GM21723 (cell line): ENCODE measurements around the gene CNTN2.

ENCODE experiments used
- ATAC-seq: cut with Tn5 transposase; IDR thresholded peaks from one replicate; pipeline ENCODE4 v1.9.1; 2021; ENCODE audit warnings: mild to moderate bottlenecking, moderate library complexity; ENCODE audit not compliant: unreplicated experiment

The CNTN2 gene

GRCh38 chr1:205017766-205018165 is 25.2 kb upstream of the CNTN2 start:
- ATAC-seq, result no peak

DNA sequence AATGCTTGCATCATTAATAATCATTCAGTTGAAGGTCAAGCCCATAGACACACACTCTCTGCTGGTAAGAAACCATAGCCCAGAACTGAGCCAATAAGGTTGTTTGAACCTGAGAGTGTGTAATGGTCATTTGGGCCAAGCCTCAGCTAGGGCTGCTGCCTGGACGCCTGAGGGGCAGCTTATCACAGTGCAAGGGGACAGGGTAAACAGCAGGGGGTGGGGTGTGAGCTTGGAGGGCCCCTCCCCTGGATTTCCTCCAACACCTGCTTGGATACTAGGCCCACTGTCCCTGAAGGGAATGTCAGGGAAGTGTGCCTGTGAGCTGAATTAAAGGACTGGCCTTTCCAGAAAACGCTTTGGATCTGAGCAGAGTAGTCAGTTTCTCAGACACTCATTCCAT is 24.6 kb upstream of the CNTN2 start:
- no peak for ATAC-seq

- ATAC-seq, result no peak
Observed at GRCh38 chr1:205020466-205020865, 22.5 kb upstream of the CNTN2 start.

DNA sequence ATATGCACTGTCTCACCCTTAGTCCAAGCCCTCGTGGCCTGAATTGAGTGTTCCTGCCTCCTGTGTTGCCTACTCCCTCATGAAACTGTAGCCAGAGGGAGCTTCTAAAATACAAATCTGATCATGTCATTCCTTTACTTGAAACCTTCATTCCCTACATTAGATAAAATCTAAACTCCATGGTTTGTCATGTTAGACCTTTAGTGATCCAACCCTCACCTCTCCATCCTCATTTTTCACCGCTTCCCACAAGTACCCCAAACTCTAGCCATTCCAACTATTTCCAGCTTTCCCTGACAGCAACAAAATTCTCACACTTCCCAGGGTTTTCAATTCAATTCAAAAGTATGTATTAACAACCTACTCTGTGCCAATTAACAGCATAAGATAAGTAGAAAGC is 18.3 kb upstream of the CNTN2 start:
- ATAC-seq, result no peak

DNA sequence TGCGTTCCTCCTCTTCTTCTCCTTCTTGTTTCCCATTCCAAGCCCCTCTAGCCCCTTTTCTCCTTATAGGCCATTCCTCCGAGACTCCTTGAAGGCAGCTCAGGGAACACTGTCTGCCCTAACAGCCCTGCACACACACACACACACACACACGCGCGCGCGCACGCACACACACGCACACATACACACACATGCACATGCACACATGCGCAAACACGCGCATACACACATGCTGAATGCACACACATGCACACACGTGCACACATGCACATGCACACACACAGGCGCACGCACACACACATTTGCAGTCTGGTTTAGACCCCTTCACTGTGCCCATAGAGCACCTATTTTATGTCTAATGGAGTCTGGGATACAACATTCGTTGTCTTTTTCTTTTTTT is 17.8 kb upstream of the CNTN2 start:
- no peak for ATAC-seq

GRCh38 chr1:205026181-205026580 is 16.8 kb upstream of the CNTN2 start:
- no peak for ATAC-seq

DNA sequence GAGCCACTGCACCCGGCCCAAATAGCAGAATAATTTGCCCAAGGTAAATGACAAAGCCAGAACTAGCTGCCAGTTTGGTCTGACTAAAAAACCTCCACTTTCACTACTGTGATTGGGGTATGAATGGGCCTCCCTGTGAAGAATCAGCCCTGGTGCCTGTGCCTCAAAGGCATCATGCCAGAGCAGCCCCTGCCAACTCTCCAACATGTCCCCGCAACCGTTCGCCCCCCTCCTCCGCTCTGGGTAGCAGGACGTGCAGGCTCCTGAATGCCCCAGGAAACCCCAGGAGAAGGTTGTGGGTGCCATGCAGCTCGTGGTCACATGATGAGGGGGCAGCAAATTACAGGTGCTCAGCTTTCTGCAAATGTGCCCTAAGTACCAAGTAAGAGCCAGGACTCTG is 14.6 kb upstream of the CNTN2 start:
- no peak for ATAC-seq

DNA sequence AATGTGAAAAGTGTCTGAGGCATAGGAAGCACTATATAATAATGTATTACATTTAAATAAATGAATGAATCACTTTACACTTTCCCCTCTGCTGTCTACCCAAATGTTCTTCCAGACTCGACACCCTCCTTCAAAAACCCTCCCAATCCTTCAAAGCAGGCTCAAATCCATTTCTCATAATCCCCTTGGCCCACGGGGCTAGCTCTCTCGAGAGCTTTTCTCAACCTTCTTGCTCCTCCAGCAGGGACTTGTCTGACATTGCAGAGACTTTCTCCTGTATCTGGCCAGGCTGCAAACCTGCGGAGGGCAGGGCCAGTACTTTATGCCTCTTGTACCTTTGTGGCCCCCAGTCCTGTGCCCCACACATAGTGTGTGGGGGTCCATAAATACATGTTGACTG is 14.1 kb upstream of the CNTN2 start:
- no peak for ATAC-seq

- no peak for ATAC-seq
Observed at GRCh38 chr1:205030241-205030640, 12.8 kb upstream of the CNTN2 start.

DNA sequence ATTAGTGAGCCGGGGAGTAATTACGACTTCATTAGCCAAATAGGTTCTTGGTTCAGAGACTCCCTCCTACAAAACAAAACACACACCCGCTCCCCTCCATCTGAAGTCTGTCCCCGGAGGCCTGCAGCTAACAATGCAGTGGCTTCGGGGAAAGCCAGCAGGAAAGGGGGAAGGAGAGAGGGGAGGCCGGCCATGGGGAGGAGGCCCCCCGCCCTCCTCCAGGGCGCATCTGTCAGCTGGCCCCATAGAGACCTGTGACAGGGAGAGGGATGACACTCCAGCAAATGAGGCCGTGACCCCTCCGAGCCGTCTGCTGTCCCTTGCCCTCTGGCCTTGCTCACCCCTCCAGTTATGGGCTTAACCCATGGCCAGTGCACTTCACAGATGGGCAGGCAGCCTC is 12.1 kb upstream of the CNTN2 start:
- no peak for ATAC-seq

GRCh38 chr1:205032508-205032907 is 10.5 kb upstream of the CNTN2 start:
- ATAC-seq, result no peak

DNA sequence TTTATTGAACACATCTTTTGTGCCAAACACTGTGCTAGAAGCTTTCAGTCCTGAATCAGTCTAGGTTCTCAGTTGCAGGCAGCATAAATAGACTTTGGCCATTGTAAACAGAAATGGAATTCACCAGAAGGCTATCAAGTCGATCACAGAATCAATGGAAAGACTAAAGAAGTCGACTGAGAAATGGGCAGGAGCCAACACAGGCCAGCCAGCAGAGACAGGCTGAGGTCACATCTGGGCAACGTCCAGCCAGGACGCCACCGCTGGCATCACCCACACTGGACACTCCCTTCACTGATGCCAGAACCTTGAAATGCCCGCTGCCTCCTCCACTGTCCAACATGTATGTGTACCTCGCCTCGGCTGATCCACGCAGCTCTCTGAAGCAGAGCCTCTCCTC is 5.5 kb upstream of the CNTN2 start:
- no peak for ATAC-seq

GRCh38 chr1:205038132-205038786 is 4.8 kb upstream of the CNTN2 start:
- no peak for ATAC-seq

GRCh38 chr1:205041001-205041715 is 1.9 kb upstream of the CNTN2 start:
- no peak for ATAC-seq

- no peak for ATAC-seq
Observed at GRCh38 chr1:205041998-205042910, 758 bp upstream of the CNTN2 start.

DNA sequence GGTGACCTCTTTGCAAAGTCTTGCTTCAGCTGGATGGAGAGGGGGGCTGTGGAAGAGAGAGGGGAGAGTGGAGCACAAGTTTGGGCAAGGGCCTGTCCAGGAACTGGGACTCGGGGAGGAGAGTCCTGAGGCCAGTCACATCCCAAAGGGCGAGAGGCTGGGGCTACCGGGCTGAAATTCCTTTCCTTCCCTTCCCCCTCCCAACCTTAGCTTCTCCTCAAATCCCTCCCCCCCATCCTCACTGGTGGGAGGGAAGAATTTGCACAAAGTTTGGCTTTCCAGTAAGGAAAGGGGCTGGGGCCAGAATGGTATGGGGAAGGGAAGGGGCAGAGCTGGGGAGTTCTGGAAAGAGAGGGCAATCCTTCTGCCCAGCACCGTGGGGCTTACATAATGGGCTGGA is 854 bp downstream of the CNTN2 start:
- no peak for ATAC-seq

- no peak for ATAC-seq
Observed at GRCh38 chr1:205044741-205045140, 1.7 kb downstream of the CNTN2 start.

DNA sequence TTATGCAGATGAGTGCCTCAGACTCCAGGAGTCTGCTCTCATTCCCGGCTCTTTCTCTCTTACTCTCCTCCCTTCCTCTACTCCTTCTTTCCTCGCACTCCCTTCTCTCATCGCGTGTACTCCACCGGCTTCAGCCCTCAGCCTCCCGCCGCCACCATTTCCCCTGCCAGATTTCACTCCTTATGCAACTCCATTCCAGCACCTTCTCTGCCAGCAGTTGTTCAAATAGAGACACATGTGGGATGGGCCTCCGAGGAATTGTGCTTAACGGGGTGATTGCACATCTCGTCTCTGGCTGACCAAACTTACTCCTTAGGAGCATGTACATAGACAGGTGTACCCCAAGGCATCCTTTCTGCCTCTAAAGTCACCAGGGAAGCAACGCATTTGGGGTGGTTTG is 2.1 kb downstream of the CNTN2 start:
- no peak for ATAC-seq

DNA sequence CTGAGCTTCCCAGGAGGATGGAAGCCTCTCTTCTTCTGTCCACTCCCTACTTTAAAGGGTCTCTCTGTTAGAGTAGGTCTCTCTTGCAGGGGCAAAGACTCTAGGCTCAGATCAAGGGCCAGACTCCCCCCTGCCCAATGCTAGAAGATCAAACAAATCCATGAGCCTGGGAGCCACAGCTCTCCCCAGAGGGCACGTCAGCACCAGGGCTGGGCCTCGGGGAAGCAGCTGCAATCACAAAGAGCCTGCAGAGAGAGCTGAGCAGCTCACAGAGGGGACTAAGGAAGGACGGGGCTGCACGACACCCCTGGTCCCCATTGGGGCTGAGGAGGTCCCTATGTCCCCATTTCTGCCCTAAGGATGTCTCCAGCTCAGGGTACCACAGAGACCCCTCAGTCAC is 3.9 kb downstream of the CNTN2 start:
- no peak for ATAC-seq

DNA sequence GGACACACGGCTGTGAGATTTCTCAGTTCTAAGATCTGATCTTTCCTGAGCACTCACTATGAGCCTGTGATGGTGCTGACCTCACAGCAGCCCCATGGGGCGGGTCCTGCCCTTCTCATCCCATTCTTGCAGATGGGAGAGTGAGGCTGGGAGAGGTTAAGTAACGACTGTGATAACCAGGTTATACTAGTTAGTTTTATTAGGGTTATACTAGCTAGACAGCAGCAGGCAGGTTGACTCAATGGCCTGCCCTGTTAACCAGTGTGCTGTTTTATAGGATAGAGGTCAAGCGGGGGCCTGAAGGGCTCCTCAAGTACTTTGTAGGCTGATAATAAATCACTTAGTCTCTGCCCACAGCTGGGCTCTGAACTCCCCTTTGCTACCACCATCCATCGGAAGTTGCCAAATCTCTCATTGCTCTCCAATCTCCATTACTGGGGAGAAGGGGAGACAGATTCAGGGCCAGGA is 4.8 kb downstream of the CNTN2 start:
- no peak for ATAC-seq

DNA sequence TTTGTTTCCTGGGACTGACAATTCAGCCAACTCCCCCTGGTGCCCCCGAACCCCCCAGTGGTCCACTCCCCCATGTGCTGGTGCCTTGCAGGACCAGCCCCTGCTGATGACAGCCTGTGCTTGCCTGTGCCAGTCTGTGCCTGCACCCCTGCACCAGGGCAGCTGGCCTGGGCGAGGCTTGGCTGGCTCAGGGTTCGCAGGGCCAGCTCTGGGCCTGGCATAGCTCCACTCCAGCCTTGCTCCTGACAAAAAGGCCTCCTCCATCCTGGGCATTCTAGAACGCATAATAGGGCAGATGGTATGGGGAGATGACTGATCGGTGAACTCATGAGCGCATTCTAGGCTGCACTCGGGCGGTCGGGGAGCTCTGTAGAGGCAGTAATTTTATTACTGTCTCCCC is 5.4 kb downstream of the CNTN2 start:
- ATAC-seq, result no peak

GRCh38 chr1:205049479-205049878 is 6.5 kb downstream of the CNTN2 start:
- ATAC-seq, result no peak
